ENCODE measurements around the gene ZNF584. TPM values are rescaled to one million over a fixed set of nuclear protein-coding genes. Genes with fewer than 3 reads are reported as not detected.
A peak's percentile ranks its signal among the peaks of the same experiment; 100 is the strongest.

ZNF584 gene
- total RNA-seq, 1 donor from 2014 or later = 31.1 TPM

DNA sequence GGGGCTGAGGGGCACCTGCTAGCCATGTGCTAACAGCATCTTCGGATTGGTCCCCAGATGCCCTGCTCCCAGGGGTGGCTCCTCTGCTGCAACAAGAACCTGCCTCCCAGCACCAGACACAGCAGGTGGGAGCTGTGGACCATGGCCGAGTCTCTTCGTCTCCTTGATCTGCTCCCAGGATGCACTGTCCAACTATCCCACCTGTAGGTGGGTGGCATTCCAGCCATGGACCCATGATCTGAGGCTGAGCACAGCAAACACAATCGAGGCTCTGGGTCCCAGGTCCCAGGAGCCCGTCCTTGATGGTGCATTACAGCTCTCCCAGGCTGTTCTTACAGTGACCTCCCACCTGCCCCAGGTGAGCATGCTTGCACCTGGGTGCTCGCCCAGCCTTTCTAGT, 29.2 kb upstream of the ZNF584 start:
- TF ChIP-seq, protein P1, sequence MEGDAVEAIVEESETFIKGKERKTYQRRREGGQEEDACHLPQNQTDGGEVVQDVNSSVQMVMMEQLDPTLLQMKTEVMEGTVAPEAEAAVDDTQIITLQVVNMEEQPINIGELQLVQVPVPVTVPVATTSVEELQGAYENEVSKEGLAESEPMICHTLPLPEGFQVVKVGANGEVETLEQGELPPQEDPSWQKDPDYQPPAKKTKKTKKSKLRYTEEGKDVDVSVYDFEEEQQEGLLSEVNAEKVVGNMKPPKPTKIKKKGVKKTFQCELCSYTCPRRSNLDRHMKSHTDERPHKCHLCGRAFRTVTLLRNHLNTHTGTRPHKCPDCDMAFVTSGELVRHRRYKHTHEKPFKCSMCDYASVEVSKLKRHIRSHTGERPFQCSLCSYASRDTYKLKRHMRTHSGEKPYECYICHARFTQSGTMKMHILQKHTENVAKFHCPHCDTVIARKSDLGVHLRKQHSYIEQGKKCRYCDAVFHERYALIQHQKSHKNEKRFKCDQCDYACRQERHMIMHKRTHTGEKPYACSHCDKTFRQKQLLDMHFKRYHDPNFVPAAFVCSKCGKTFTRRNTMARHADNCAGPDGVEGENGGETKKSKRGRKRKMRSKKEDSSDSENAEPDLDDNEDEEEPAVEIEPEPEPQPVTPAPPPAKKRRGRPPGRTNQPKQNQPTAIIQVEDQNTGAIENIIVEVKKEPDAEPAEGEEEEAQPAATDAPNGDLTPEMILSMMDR (conservative IDR thresholded peaks at IDR 0.05) = no peak
- Mint-ChIP-seq H3K4me3 (peak overlapping the region; percentile 89), H3K27ac (ENCODE audit: unreplicated experiment) (no peak overlapping the region), H3K36me3 (ENCODE audit: low read depth) (no peaks in the 10 kb centered on the region), H3K27me3 (ENCODE audit: low read depth) (no peaks in the 10 kb centered on the region), H3K9me3 (no peaks in the 10 kb centered on the region), H3K4me1 (peaks cover 15% of the 10 kb centered on the region)
- no peak for DNase-seq (ENCODE audit: low read depth, low spot score)

GRCh38 chr19:58380037-58380661, 28.3 kb upstream of the ZNF584 start:
- TF ChIP-seq, protein P1 (conservative IDR thresholded peaks at IDR 0.05) = no peak
- H3K9me3 Mint-ChIP-seq = no peaks in the 10 kb centered on the region
- no peak for DNase-seq (ENCODE audit: low read depth, low spot score)
- H3K27ac Mint-ChIP-seq (ENCODE audit: unreplicated experiment) = peak overlapping the region; percentile 74
- peak overlapping the region; percentile 89 for H3K4me3 Mint-ChIP-seq
- peaks cover 15% of the 10 kb centered on the region for H3K4me1 Mint-ChIP-seq
- no peaks in the 10 kb centered on the region for H3K27me3 Mint-ChIP-seq (ENCODE audit: low read depth)
- H3K36me3 Mint-ChIP-seq (ENCODE audit: low read depth) = no peaks in the 10 kb centered on the region

GRCh38 chr19:58380662-58381459, 27.6 kb upstream of the ZNF584 start, which contains the start of gene ZNF837:
ZNF837 (minus strand) TSS chr19:58381030; CDS start chr19:58369332, 11,698 bp downstream.
- Mint-ChIP-seq H3K27me3 (ENCODE audit: low read depth) (no peaks in the 10 kb centered on the region), H3K27ac (ENCODE audit: unreplicated experiment) (peak within 1 kb of the TSS; percentile 74), H3K9me3 (no peaks in the 10 kb centered on the region), H3K4me1 (peaks cover 20% of the 10 kb centered on the region), H3K36me3 (ENCODE audit: low read depth) (no peaks in the 10 kb centered on the region), H3K4me3 (peak within 1 kb of the TSS; percentile 96)
- DNase-seq (ENCODE audit: low read depth, low spot score) = peak; percentile 92
- TF ChIP-seq, protein P1 (conservative IDR thresholded peaks at IDR 0.05) = no peak

DNA sequence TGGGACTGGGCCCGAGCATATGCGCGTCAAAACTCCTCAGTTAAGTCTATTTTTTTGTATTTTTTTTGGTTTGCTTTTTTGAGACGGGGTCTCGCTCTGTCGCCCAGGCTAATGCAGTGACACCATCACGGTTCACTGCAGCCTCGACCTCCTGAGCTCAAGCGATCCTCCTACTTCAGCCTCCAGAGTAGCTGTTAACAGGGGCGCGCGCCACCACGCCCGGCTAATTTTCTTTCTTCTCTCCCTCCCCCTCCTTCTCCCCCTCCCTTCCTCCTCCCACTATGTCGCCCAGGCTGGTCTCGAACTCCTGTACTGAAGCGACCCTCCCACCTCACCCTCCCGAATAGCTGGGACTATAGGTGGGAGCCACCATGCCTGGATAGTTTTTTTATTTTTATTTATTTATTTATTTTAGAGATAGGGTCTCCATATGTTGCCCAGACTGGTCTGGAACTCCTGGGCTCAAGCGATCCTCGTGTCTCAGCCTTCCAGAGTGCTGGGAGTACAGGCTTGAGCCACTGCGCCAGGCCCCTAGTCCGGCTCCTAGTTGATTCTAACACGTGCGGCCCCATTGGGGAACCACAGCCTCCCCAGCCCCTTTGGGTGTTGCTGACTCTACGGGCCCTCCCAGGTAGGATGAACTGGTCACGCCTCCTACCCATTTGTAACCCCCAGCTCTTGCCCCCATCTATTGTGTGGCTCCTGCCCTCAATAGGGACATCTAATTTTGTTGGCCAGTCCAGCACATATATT, 26.8 kb upstream of the ZNF584 start:
- Mint-ChIP-seq H3K9me3 (no peaks in the 10 kb centered on the region), H3K4me1 (peaks cover 20% of the 10 kb centered on the region), H3K27ac (ENCODE audit: unreplicated experiment) (peak overlapping the region; percentile 75), H3K4me3 (peak overlapping the region; percentile 96), H3K27me3 (ENCODE audit: low read depth) (no peaks in the 10 kb centered on the region), H3K36me3 (ENCODE audit: low read depth) (no peaks in the 10 kb centered on the region)
- TF ChIP-seq, protein P1 (conservative IDR thresholded peaks at IDR 0.05) = no peak
- no peak for DNase-seq (ENCODE audit: low read depth, low spot score)

DNA sequence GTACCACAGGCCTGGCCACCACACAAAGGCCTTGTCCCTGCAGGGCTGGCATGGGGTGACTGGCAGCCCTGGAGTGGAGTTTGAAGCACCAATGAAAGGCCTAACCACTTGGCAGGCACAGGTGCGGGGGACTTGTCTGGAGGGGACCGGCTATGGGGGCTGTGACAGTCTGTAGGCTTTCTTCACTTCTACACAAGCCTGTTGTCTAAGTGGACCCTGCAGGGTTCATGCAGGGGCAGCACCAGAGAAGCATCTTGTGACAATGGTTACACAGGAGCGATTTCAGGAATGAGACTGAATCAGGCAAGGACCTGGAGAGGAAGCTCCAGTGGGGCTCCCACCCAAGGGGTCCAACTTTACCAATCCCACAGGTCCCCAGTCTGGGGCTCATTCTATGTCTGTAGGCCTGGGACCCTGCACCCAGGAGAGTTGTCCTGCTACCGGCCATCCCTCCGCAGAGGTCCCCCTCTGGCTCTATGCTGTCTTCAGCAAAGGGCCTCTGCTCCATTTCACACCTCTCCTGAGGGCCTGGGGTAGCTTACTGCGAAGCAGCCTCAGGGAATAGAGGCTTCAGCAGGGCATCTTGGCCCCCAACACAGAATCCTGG, 25.3 kb upstream of the ZNF584 start:
- TF ChIP-seq, protein P1 (conservative IDR thresholded peaks at IDR 0.05) = no peak
- peaks cover 3% of the 10 kb centered on the region for H3K36me3 Mint-ChIP-seq (ENCODE audit: low read depth)
- H3K4me3 Mint-ChIP-seq = peak overlapping the region; percentile 99
- DNase-seq (ENCODE audit: low read depth, low spot score) = no peak
- H3K9me3 Mint-ChIP-seq = no peaks in the 10 kb centered on the region
- peaks cover 4% of the 10 kb centered on the region for H3K27me3 Mint-ChIP-seq (ENCODE audit: low read depth)
- no peak overlapping the region for H3K27ac Mint-ChIP-seq (ENCODE audit: unreplicated experiment)
- peaks cover 33% of the 10 kb centered on the region for H3K4me1 Mint-ChIP-seq
